NB4 (cell line): Measurements from ENCODE around the gene DAAM1.

Experiments
- POLR2A ChIP-seq: IDR thresholded peaks from 2 replicates; pipeline ENCODE4 v1.6.1; 2011; ENCODE audit warnings: mild to moderate bottlenecking; ENCODE audit not compliant: insufficient read length; ENCODE audit errors: extremely low read depth
- TF ChIP-seq, protein P1 (sequence below): IDR thresholded peaks from one replicate; pipeline ENCODE4 v1.5.1; 2012; ENCODE audit warnings: low read depth, low read length

DNA sequence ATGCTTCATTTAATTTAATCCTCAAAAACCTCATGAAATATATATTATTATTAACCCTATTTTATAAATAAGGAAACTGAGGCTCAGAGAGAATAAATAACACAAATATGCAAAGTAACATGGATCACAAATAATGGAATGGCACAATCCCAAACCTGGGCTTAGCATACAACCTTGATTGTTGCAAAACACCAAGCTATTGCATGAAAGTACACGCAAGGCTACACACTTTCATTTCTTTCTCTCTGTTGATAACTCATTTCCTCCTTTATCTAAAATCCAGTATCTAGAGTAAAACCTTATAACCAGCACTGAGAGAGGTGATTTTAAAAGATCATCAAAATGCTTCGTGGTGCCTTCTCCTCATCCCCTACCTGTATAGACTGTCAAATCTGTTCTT, 2.8 kb upstream of the DAAM1 start:
- TF ChIP-seq, protein P1, sequence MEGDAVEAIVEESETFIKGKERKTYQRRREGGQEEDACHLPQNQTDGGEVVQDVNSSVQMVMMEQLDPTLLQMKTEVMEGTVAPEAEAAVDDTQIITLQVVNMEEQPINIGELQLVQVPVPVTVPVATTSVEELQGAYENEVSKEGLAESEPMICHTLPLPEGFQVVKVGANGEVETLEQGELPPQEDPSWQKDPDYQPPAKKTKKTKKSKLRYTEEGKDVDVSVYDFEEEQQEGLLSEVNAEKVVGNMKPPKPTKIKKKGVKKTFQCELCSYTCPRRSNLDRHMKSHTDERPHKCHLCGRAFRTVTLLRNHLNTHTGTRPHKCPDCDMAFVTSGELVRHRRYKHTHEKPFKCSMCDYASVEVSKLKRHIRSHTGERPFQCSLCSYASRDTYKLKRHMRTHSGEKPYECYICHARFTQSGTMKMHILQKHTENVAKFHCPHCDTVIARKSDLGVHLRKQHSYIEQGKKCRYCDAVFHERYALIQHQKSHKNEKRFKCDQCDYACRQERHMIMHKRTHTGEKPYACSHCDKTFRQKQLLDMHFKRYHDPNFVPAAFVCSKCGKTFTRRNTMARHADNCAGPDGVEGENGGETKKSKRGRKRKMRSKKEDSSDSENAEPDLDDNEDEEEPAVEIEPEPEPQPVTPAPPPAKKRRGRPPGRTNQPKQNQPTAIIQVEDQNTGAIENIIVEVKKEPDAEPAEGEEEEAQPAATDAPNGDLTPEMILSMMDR: no peak
- no peak for TF ChIP-seq POLR2A
